Tibial nerve (tissue), 4 donors: ENCODE data around the gene ELMO1.

Experiments
- CTCF ChIP-seq, 5 experiments: fragments of 200-600 bp in 3 of 5; fragments of 450-650 bp in 2 of 5; sonication (generic) in 3 of 5; IDR thresholded peaks; one replicate each; pipeline ENCODE4 v1.5.1; 2016 to 2019; ENCODE audit warnings: antibody characterized with exemption in 5 of 5, mild to moderate bottlenecking in 3 of 5, moderate library complexity in 2 of 5
- EP300 ChIP-seq, 2 donors: sonication (generic); formaldehyde crosslinking; IDR thresholded peaks; one replicate each; pipeline ENCODE4 v1.6.1; 2017; ENCODE audit warnings: antibody characterized with exemption in 2 of 2, mild to moderate bottlenecking in 1 of 2
- POLR2A ChIP-seq, 2 donors: fragments of 450-650 bp; IDR thresholded peaks; one replicate each; pipeline ENCODE4 v1.6.1; 2017; ENCODE audit warnings: antibody characterized with exemption in 2 of 2, mild to moderate bottlenecking in 2 of 2, moderate library complexity in 2 of 2

- TF ChIP-seq CTCF (IDR thresholded peaks at IDR 0.05) = no peak
- TF ChIP-seq POLR2A (IDR thresholded peaks at IDR 0.05) = no peak
- no peak for TF ChIP-seq EP300 (IDR thresholded peaks at IDR 0.05)
Observed at GRCh38 chr7:37018954-37019353, 429.7 kb downstream of the ELMO1 start.
